G401 (cell line): ENCODE measurements around the gene MZF1. TPM values are rescaled to one million over a fixed set of nuclear protein-coding genes. Genes with fewer than 3 reads are reported as not detected.
A peak's percentile ranks its signal among the peaks of the same experiment; 100 is the strongest.

Experiments
- DNase-seq: peaks from one replicate; pipeline ENCODE4 v3.0.0-alpha.2; 2015; ENCODE audit warnings: low spot score
- in situ Hi-C: cut with HindIII; loops from 2 replicates; pipeline ENCODE4 v1.10.0; 2016; ENCODE audit warnings: low sequenced_read_pairs, mixed read lengths
- total RNA-seq: library from RNA; depleted of rRNA; stranded (reverse); fragments of >200 nt; shearing (Covaris generic); gene quantifications from 2 replicates; pipeline ENCODE4 v1.2.3, GENCODE V29; 2014; rRNA removed

Gene MZF1
- total RNA-seq, 1 experiment from 2014 or later: 9.4 TPM

DNA sequence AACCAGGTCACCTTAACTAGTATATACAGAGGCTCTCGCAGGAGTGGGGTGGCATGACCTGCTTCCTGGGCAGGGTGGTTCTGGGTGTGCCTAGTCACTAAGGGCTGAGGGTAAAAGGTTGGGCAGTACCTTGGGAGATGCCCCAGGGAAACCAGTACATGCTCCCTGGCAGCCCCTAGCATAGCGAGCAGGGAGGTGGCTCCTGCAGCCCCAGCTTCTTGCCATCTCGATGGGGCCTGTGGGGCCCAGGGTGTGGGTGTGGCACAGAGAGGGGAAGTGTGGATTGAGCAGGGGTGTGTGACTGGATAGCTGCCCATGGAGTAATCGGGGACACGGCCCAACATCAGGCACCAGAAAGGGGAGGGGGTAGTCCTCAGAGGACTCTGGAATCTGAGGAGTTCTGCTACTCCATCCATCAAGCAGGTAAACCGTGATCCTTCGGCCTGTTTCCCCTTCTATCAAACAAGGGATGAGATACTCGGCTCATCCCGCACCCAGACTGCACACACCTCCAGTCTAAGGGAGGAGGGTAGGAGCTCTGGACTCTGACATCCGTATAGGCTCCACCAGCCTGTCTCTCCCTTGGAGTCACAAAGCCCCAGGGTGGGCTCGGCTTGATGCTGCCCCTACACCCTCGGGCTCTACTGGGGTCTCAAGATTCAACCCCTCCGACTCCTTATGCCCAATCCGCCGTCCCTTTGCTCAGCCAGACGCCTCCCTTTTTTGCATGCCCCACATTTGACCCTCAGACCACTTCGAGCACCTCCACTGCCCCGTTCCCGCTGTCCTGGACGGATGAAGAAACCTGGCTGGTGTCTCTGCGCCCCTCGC is 54.7 kb downstream of the MZF1 start:
- no peak for DNase-seq
- in situ Hi-C loops: no loop called here

DNA sequence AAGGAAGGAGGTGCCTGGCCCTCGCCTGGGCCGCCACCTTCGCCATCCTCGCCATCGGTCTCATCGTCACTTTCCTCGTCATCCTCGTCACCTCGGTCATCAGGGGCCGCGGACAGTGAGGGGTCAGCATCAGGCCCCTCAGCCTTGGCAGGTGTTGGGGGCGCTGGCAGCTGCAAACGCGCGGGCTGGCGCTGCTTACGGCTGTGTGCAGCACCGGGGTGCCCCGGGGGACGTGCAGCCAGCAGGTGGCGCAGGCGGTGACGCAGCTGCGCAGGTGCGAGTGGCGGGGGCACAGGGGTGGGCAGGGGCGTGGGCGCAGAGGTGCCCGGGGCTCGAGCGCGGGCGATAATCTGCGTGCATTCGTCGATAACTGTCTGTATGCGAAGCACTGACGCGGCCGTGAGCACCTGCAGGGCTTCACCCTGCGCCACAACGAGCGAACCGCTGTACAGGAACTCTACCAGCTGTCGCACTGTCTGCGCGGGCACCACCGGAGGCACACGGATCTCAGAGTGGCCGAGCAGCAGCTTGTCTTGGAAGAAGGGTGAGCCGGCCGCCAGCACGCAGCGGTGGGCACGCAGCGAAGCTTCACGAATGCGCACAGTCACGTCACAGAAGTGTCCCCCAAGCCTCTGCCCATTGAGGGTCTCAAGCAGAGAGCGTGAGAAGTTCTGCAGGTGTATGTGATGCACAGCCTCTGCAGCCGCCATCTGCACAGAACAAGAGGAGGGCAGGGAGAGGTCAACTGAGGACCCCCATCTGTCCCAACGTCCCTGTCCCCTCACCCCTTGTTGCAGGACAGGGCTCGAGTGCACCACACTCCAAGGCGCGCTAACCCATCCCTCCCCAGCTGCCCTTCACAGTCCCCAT is 55.9 kb downstream of the MZF1 start:
- in situ Hi-C loops: no loop called here
- no peak for DNase-seq

DNA sequence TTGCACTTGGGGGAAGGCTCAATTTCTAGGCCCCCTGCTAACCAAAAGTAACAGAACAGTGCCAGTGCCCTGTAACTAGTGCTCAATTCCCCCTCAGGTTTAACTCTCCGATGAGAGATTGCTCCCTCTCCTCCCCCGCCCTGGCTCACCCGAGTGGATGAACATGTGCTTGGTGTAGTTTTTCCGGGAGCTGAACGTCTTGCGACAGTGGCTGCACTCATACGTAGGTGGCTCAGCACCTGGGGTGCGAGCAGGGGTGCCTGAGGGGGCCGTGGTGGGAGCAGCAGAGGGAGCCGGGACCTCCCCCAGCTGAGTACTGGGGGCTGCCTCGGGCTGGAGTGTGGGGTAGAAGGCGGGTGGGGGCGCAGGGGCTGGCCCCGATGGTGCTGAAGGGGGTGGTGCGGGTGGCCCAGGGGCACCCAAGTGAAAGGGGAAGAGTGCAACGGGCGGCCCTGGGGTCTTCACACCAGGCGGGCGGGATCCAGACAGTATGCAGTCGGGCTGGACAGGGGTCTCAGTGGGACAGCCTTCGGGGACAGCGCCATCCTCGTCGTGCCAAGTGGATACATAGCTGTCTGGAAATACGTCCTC is 56.8 kb downstream of the MZF1 start:
- no peak for DNase-seq
- in situ Hi-C loops: no loop called here

DNA sequence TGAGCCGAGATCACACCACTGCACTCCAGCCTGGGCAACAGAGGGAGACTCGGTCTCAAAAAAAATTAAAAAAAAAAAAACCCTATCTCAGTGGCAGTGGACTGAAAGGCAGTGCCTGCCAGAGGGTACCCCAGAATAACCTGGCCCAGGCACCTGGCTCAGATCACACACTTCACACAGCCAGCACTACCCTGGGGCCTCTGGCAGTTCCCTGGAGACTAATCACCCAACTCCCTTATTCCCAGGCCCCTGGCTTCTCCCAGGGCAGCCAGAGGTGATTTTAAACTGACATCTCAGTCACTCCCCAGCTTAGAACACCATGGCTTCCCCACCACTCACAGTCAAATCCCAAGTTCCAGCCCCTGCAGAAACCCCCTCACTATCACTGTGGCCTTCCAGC is 57.9 kb downstream of the MZF1 start:
- in situ Hi-C loops: no loop called here
- DNase-seq: no peak

DNA sequence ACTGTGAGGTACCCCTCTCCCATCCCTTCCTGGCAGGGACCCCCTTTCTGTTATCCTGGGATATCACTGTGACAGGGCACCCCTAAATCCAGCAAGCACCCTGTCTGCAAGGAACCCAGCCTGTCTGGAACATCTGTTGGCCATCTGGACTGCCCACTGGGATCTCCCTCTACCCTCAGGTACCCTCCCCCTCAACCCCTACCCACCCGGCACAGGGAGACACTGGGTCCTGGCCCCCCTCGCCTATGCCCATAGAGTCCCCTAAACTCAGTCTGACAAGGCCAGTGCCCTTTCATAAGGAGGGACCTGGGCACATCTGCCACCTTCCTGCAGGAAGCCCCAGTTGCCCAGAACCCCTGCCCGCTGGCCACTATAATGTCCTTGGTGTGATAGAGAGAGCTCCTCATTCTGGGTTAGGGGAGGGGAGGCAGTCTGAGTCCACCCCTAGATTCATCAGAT is 58.5 kb downstream of the MZF1 start:
- in situ Hi-C loops: no loop called here
- no peak for DNase-seq

DNA sequence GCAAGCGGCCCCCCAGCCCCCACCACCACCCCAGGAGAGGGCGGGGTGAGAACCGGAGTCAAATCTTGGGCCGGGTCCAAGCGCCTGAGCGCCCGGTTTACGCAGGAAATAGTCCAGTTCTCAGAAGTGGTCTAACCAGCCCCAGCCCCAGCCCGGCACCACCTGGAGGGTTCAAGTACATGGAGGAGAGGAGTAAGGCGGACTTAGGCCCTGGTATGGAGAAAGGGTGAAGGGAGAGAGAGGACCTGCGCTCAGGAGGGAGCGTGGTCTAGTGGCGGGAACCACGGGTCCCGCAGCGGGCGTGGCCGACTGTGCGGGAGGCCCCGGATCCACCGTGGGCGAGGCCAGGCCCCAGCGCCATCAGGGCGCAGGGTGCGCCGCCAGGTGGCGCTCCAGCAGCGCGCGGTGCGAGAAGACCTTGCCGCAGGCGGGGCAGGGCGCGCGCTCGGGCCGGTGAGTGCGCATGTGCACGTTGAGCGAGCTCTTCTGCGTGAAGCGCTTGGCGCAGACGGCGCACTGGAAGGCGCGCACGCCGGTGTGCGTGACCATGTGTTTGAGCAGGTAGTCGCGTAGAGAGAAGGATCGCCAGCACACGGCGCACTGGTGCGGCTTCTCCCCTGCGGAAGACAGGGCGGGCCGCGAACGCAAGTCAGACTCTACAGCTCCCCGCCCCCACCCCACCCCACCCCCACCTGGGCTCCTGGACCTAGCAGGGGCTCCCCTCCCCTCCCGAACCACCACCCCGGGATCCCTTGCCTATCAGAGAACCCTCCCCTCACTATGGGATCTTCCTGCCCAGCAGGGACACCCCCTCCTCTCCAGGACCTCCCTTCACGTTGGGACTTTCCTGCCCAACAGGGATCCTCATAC is 59.2 kb downstream of the MZF1 start:
- peak; percentile 83 for DNase-seq
- in situ Hi-C loops: no loop called here

DNA sequence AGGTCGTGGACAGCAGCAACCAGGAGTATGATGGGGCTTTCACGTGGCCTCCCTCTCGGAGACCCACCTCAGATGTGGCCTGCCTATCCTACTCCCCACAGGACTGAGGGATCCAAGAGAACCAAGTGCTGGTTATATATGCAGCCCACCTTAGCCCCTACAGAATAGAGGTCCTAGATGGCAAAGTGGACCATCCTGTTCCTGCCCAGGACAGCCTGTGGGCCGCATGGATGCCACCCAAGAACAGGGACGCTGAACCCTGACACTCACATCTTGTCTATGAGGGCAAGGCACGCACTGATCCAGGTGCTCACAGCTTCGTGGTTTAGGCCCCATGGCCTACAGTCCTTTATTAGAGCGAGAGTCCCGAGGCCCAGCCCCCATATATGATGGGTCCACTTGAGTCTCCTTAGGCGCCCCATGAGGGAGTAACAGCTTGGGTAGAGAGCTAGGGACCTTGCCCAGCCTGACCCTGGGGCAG is 59.9 kb downstream of the MZF1 start:
- DNase-seq: no peak
- in situ Hi-C loops: no loop called here

Other genes starting within 250 kb of the MZF1 start
- gene ZSCAN22, start 246.3 kb downstream of the MZF1 start, total RNA-seq: 2.9 and 3.7 TPM in 2 replicates
- gene A1BG, start 219.8 kb downstream of the MZF1 start, total RNA-seq: 64.2 and 80.3 TPM in 2 replicates
- 1.2 and 4.7 TPM in 2 replicates for gene ZNF497, start 210.6 kb downstream of the MZF1 start, total RNA-seq
- 9.2 and 9.6 TPM in 2 replicates for gene ZNF837, start 192.3 kb downstream of the MZF1 start, total RNA-seq
- gene RPS5, start 186.1 kb downstream of the MZF1 start, total RNA-seq: 2,081 and 2,975 TPM in 2 replicates
- gene RNF225, start 177.7 kb downstream of the MZF1 start, total RNA-seq: not detected in 2 replicates
- gene ZNF584, start 164.7 kb downstream of the MZF1 start, total RNA-seq: 25.8 and 60.2 TPM in 2 replicates
- gene ZNF132, start 133.2 kb downstream of the MZF1 start, total RNA-seq: not detected in 2 replicates
- gene ZNF324B, start 121.7 kb downstream of the MZF1 start, total RNA-seq: 8.1 and 11.0 TPM in 2 replicates
- gene ZNF324, start 106.3 kb downstream of the MZF1 start, total RNA-seq: 10.8 and 11.6 TPM in 2 replicates
- gene ZNF446, start 97.0 kb downstream of the MZF1 start, total RNA-seq: 12.8 and 22.3 TPM in 2 replicates
- 12.0 and 28.6 TPM in 2 replicates for gene SLC27A5, start 61.3 kb downstream of the MZF1 start, total RNA-seq
- 6.1 and 6.6 TPM in 2 replicates for gene ZBTB45, start 53.5 kb downstream of the MZF1 start, total RNA-seq
- gene TRIM28, start 29.3 kb downstream of the MZF1 start, total RNA-seq: 579 and 1,015 TPM in 2 replicates
- 71.9 and 97.7 TPM in 2 replicates for gene CHMP2A, start 18.2 kb downstream of the MZF1 start, total RNA-seq
- 187 and 192 TPM in 2 replicates for gene UBE2M, start 14.7 kb downstream of the MZF1 start, total RNA-seq